H9 (cell line): ENCODE measurements around the gene ETFB. TPM values are rescaled to one million over a fixed set of nuclear protein-coding genes. Genes with fewer than 3 reads are reported as not detected.
A peak's percentile ranks its signal among the peaks of the same experiment; 100 is the strongest.

ENCODE experiments used
- DNase-seq: peaks from one replicate; pipeline ENCODE4 v3.0.0-alpha.2; 2017
- H2AFZ ChIP-seq: one replicate; pipeline ENCODE4 v1.6.1; 2013; ENCODE audit warnings: mild to moderate bottlenecking, low read length, control low read depth, moderate library complexity
- H2AK5ac ChIP-seq: 2 replicates; pipeline ENCODE4 v1.6.1; 2013; ENCODE audit warnings: low read length, control low read depth, mixed read lengths; ENCODE audit not compliant: insufficient read length
- H2BK120ac ChIP-seq: one replicate; pipeline ENCODE4 v1.6.1; 2013; ENCODE audit warnings: low read depth, mild to moderate bottlenecking, low read length, control low read depth, inconsistent platforms; ENCODE audit not compliant: poor library complexity, severe bottlenecking
- H2BK12ac ChIP-seq: 2 replicates; pipeline ENCODE4 v1.6.1; 2013; ENCODE audit warnings: low read length, control low read depth, mixed read lengths, low read depth; ENCODE audit not compliant: insufficient read length
- H2BK15ac ChIP-seq: 2 replicates; pipeline ENCODE4 v1.6.1; 2013; ENCODE audit warnings: low read depth, low read length, control low read depth
- H2BK20ac ChIP-seq: one replicate; pipeline ENCODE4 v1.6.1; 2013; ENCODE audit warnings: low read depth, mild to moderate bottlenecking, low read length, control low read depth, inconsistent platforms; ENCODE audit not compliant: poor library complexity, severe bottlenecking
- H2BK5ac ChIP-seq: 2 replicates; pipeline ENCODE4 v1.6.1; 2013; ENCODE audit warnings: low read length, control low read depth, mixed read lengths; ENCODE audit not compliant: insufficient read length
- H3K14ac ChIP-seq: 2 replicates; pipeline ENCODE4 v1.6.1; 2013; ENCODE audit warnings: low read length, control low read depth; ENCODE audit not compliant: insufficient read depth
- H3K18ac ChIP-seq: 2 replicates; pipeline ENCODE4 v1.6.1; 2013; ENCODE audit warnings: low read depth, mild to moderate bottlenecking, mixed read lengths, low read length, control low read depth; ENCODE audit not compliant: insufficient read length
- H3K23ac ChIP-seq: 2 replicates; pipeline ENCODE4 v1.6.1; 2013; ENCODE audit warnings: low read length, control low read depth, mixed read lengths, low read depth; ENCODE audit not compliant: insufficient read length
- H3K23me2 ChIP-seq: 2 replicates; pipeline ENCODE4 v1.6.1; 2013; ENCODE audit warnings: low read depth, mild to moderate bottlenecking, mixed read lengths, low read length, control low read depth; ENCODE audit not compliant: insufficient read length, poor library complexity, severe bottlenecking
- H3K27ac ChIP-seq: 2 replicates; pipeline ENCODE4 v1.5.1; 2013; ENCODE audit warnings: low read length, control low read depth, mixed read lengths, low read depth; ENCODE audit not compliant: insufficient read length
- H3K27me3 ChIP-seq: 2 replicates; pipeline ENCODE4 v1.6.1; 2013; ENCODE audit warnings: low read length, control low read depth, inconsistent platforms; ENCODE audit not compliant: insufficient read depth
- H3K4ac ChIP-seq: 2 replicates; pipeline ENCODE4 v1.6.1; 2013; ENCODE audit warnings: low read depth, mild to moderate bottlenecking, control low read depth, inconsistent platforms, low read length, moderate library complexity
- H3K4me1 ChIP-seq: 2 replicates; pipeline ENCODE4 v1.6.1; 2013; ENCODE audit warnings: low read length, control low read depth, inconsistent platforms; ENCODE audit not compliant: insufficient read depth
- H3K4me2 ChIP-seq: 2 replicates; pipeline ENCODE4 v1.6.1; 2013; ENCODE audit warnings: low read length, control low read depth, mixed read lengths; ENCODE audit not compliant: insufficient read length, insufficient read depth
- H3K56ac ChIP-seq: 2 replicates; pipeline ENCODE4 v1.6.1; 2013; ENCODE audit warnings: low read depth, mild to moderate bottlenecking, mixed read lengths, low read length, control low read depth; ENCODE audit not compliant: insufficient read length
- H3K79me1 ChIP-seq: 2 replicates; pipeline ENCODE4 v1.6.1; 2013; ENCODE audit warnings: low read depth, mild to moderate bottlenecking, moderate library complexity, low read length, control low read depth, inconsistent platforms; ENCODE audit not compliant: insufficient read depth, poor library complexity, severe bottlenecking
- H3K79me2 ChIP-seq: 2 replicates; pipeline ENCODE4 v1.6.1; 2013; ENCODE audit warnings: low read length, control low read depth, inconsistent platforms; ENCODE audit not compliant: insufficient read depth
- H3K9ac ChIP-seq: 2 replicates; pipeline ENCODE4 v1.6.1; 2013; ENCODE audit warnings: low read length, control low read depth, mixed read lengths; ENCODE audit not compliant: insufficient read length; ENCODE audit errors: extremely low read depth
- H3K9me3 ChIP-seq: one replicate; pipeline ENCODE4 v1.6.1; 2013; ENCODE audit warnings: low read depth, low read length, inconsistent platforms; ENCODE audit not compliant: control insufficient read depth
- H3T11ph ChIP-seq: one replicate; pipeline ENCODE4 v1.6.1; 2013; ENCODE audit warnings: mild to moderate bottlenecking, low read length, control low read depth, inconsistent platforms
- H4K20me1 ChIP-seq: one replicate; pipeline ENCODE4 v1.6.1; 2013; ENCODE audit not compliant: control insufficient read depth, insufficient read length, insufficient read depth
- H4K5ac ChIP-seq: 2 replicates; pipeline ENCODE4 v1.6.1; 2013; ENCODE audit warnings: low read depth, mild to moderate bottlenecking, mixed read lengths, low read length, control low read depth; ENCODE audit not compliant: insufficient read length
- H4K8ac ChIP-seq: replicated peaks from 2 replicates; pipeline ENCODE4 v1.6.1; 2013; ENCODE audit warnings: low read length, control low read depth, mixed read lengths, low read depth; ENCODE audit not compliant: insufficient read length
- H4K91ac ChIP-seq: 2 replicates; pipeline ENCODE4 v1.6.1; 2013; ENCODE audit warnings: low read depth, mild to moderate bottlenecking, moderate library complexity, mixed read lengths, low read length, control low read depth; ENCODE audit not compliant: insufficient read length
- H3K27ac Mint-ChIP-seq, 3 experiments: 2 replicates in 2 of 3; 3 replicates in 1 of 3; pipeline ENCODE4 v1.8.0; 2020 to 2021; ENCODE audit warnings: mixed read lengths in 3 of 3, mild to moderate bottlenecking in 1 of 3, moderate library complexity in 1 of 3
- H3K27me3 Mint-ChIP-seq: 2 replicates; pipeline ENCODE4 v1.8.0; 2021; ENCODE audit warnings: low read depth, mild to moderate bottlenecking, moderate library complexity, mixed read lengths
- H3K36me3 Mint-ChIP-seq, 3 experiments: 2 replicates in 2 of 3; 3 replicates in 1 of 3; pipeline ENCODE4 v1.8.0; 2020 to 2021; ENCODE audit warnings: low read depth in 3 of 3, mixed read lengths in 3 of 3; ENCODE audit not compliant: insufficient read depth in 1 of 3
- H3K4me1 Mint-ChIP-seq, 2 experiments: 2 replicates each; pipeline ENCODE4 v1.8.0; 2020; ENCODE audit warnings: mixed read lengths in 2 of 2
- H3K4me3 Mint-ChIP-seq, 2 experiments: 2 replicates in 1 of 2; 3 replicates in 1 of 2; pipeline ENCODE4 v1.8.0; 2020 to 2021; ENCODE audit warnings: mild to moderate bottlenecking in 2 of 2, mixed read lengths in 2 of 2, moderate library complexity in 1 of 2
- H3K9me3 Mint-ChIP-seq, 2 experiments: 2 replicates in 1 of 2; 3 replicates in 1 of 2; pipeline ENCODE4 v1.8.0; 2020; ENCODE audit warnings: mild to moderate bottlenecking in 2 of 2, mixed read lengths in 2 of 2, moderate library complexity in 1 of 2
- WGBS: extraction: QIAGEN DNeasy Blood & Tissue Kit; methylation state at CpG from one replicate; pipeline ENCODE4 v1.1.7; 2013; ENCODE audit warnings: missing lambda C conversion rate, low lambda C conversion rate, mixed read lengths; ENCODE audit not compliant: insufficient read length; ENCODE audit errors: extremely low coverage; 5-methylcytosine and 5-hydroxymethylcytosine counted together
- total RNA-seq: library from RNA; stranded (reverse); gene quantifications from 2 replicates; pipeline ENCODE4 v1.2.1, GENCODE V29; 2021
- TF ChIP-seq, protein P1 (sequence below): fragments of 200-600 bp; sonication (generic); conservative IDR thresholded peaks from 3 replicates; pipeline ENCODE4 v1.8.0; 2021; ENCODE audit warnings: antibody characterized with exemption, mild to moderate bottlenecking

Gene ETFB
- total RNA-seq, 1 experiment from 2014 or later: 49.4 TPM

DNA sequence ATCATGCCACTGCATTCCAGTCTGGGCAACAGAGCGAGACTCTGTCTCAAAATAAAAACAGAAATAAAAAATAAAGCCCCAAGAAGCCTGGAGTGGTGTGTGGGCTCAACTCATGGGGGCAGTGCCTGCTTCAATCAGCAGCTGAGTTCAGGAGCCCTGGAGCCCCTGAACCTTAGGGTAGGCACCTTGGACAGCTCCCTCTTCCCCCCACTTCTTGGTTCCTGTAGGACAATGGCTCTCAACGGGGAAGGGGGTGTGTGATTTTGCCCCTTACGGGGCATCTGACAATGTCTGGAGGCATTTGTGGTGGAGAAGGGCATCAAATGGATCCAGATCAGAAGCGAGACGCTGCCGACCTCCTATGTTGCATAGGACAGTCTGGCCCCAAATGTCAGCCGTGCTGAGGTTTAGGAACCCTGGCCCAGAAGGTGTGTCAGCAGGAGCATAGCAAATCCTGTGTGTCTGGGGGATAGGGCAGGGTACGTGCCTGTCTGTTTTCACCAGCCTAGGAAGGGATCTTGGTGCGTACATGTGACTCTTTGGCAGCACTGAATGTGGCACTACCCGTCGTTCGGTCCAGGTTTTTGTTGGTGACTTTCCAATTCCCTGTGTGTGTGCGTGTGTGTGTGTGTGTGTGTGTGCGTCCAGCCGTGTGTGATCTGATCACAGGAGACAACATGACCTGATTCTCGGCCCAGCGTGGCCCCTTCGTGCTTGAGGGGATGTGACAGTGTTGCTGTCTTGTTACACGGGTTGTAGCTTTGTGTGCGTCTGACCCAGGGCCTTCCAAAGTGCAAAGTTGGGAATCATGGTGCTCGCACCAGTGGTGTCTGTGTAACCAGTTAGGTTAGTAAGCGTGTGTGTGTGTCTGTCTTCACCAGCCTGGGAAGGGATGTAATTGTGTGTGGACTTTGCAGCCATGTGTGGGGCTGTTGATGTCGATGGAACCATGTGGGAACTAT is 47.2 kb downstream of the ETFB start:
- no peak overlapping the region for H2BK120ac ChIP-seq
- no peak overlapping the region for H2BK15ac ChIP-seq
- H3K4me2 ChIP-seq: no peak overlapping the region
- no peak overlapping the region for H4K91ac ChIP-seq
- no peak overlapping the region for H3K23ac ChIP-seq
- no peaks in the 10 kb centered on the region; the same call in 1 of the 2 replicates for H3K4me1 ChIP-seq
- DNase-seq: no peak
- peaks cover 4 to 9% of the 10 kb centered on the region in 2 experiments; a peak in 3 of 4 replicates for H3K4me1 Mint-ChIP-seq
- H4K20me1 ChIP-seq: no peaks in the 10 kb centered on the region
- no peak overlapping the region for H3K4me3 Mint-ChIP-seq
- H3K27ac ChIP-seq: no peak overlapping the region
- no peak overlapping the region for H2BK20ac ChIP-seq
- H3T11ph ChIP-seq: no peak overlapping the region
- no peak overlapping the region for H4K8ac ChIP-seq
- no peak overlapping the region for H3K14ac ChIP-seq
- TF ChIP-seq, protein P1, sequence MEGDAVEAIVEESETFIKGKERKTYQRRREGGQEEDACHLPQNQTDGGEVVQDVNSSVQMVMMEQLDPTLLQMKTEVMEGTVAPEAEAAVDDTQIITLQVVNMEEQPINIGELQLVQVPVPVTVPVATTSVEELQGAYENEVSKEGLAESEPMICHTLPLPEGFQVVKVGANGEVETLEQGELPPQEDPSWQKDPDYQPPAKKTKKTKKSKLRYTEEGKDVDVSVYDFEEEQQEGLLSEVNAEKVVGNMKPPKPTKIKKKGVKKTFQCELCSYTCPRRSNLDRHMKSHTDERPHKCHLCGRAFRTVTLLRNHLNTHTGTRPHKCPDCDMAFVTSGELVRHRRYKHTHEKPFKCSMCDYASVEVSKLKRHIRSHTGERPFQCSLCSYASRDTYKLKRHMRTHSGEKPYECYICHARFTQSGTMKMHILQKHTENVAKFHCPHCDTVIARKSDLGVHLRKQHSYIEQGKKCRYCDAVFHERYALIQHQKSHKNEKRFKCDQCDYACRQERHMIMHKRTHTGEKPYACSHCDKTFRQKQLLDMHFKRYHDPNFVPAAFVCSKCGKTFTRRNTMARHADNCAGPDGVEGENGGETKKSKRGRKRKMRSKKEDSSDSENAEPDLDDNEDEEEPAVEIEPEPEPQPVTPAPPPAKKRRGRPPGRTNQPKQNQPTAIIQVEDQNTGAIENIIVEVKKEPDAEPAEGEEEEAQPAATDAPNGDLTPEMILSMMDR: no peak; the same call in 2 of the 3 replicates
- no peaks in the 10 kb centered on the region for H3K79me2 ChIP-seq
- H2BK5ac ChIP-seq: no peak overlapping the region
- H2BK12ac ChIP-seq: no peak overlapping the region
- no peak overlapping the region for H3K4ac ChIP-seq
- no peak overlapping the region for H4K5ac ChIP-seq
- H2AK5ac ChIP-seq: no peak overlapping the region
- H3K27me3 ChIP-seq: no peaks in the 10 kb centered on the region
- H3K9me3 ChIP-seq: no peaks in the 10 kb centered on the region
- H3K36me3 Mint-ChIP-seq: peaks cover 6 to 15% (median 14%) of the 10 kb centered on the region in 3 experiments; a peak in 6 of 7 replicates
- no CpG with 5 or more reads among the region's 23 CpGs for WGBS
- H2AFZ ChIP-seq: no peak overlapping the region
- H3K27ac Mint-ChIP-seq: peak overlapping the region in 2 of 3 experiments; percentile 3 to 8; a peak in 2 of 7 replicates
- no peaks in the 10 kb centered on the region for H3K23me2 ChIP-seq
- peaks cover 0 to 6% of the 10 kb centered on the region in 2 experiments; a peak in 2 of 5 replicates for H3K9me3 Mint-ChIP-seq
- H3K79me1 ChIP-seq: no peaks in the 10 kb centered on the region
- H3K9ac ChIP-seq: no peak overlapping the region
- H3K56ac ChIP-seq: no peak overlapping the region
- H3K18ac ChIP-seq: no peak overlapping the region
- peaks cover 5% of the 10 kb centered on the region for H3K27me3 Mint-ChIP-seq
